ENCODE results near the gene PRKACB.
A peak's percentile ranks its signal among the peaks of the same experiment; 100 is the strongest.

Gene PRKACB

DNA sequence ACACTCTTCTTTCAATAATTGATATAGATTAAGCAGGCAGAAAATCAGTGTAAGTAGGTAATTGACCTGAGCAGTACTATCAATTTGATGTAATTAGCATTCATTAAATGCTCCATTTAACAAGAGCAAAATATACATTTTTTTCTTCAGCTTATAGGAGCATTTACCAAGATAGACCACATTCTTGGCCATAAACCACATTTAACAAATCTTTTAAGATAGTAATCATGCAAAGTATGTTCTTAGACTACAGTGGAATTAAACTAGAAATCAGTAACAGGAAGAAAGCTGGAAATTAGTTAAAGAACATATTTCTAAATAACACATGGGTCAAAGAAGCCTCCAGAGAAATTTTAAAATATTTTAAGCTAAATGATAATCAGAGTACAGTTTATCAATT lies 8.7 kb upstream of the PRKACB start:
- Histone ChIP-seq H3F3A (ENCODE audit: insufficient read depth, low read length) (no peaks in the 10 kb centered on the region), H3K9ac (ENCODE audit: low read length) (no peak overlapping the region), H3K4me1 (ENCODE audit: low read length) (0 out of 2 replicates have a peak, but pooled peaks cover 5% of the 10 kb centered on the region), H3K4me2 (ENCODE audit: low read depth, low read length) (no peak overlapping the region), H3K9me3 (replicated peaks; ENCODE audit: insufficient read depth, low read length) (no peaks in the 10 kb centered on the region), H3K27ac (ENCODE audit: low read length) (no peak overlapping the region), H3K79me2 (ENCODE audit: low read length) (no peaks in the 10 kb centered on the region), H4K20me1 (ENCODE audit: insufficient read depth, low read length) (no peaks in the 10 kb centered on the region), H3K4me3 (ENCODE audit: low read length) (no peak overlapping the region), H3K36me3 (replicated peaks; ENCODE audit: insufficient read depth, low read length) (no peaks in the 10 kb centered on the region), H3K9me2 (replicated peaks; ENCODE audit: insufficient read depth, low read length) (no peaks in the 10 kb centered on the region), H2AFZ (ENCODE audit: low read length) (no peak overlapping the region), H3K27me3 (replicated peaks; ENCODE audit: insufficient read depth, low read length) (no peaks in the 10 kb centered on the region)
- no peak for TF ChIP-seq EZH2phosphoT487 (IDR thresholded peaks at IDR 0.05; ENCODE audit: low read length)
- no peak for TF ChIP-seq EZH2 (optimal IDR thresholded peaks at IDR 0.05; ENCODE audit: low read depth, low read length)
- no peak for DNase-seq

DNA sequence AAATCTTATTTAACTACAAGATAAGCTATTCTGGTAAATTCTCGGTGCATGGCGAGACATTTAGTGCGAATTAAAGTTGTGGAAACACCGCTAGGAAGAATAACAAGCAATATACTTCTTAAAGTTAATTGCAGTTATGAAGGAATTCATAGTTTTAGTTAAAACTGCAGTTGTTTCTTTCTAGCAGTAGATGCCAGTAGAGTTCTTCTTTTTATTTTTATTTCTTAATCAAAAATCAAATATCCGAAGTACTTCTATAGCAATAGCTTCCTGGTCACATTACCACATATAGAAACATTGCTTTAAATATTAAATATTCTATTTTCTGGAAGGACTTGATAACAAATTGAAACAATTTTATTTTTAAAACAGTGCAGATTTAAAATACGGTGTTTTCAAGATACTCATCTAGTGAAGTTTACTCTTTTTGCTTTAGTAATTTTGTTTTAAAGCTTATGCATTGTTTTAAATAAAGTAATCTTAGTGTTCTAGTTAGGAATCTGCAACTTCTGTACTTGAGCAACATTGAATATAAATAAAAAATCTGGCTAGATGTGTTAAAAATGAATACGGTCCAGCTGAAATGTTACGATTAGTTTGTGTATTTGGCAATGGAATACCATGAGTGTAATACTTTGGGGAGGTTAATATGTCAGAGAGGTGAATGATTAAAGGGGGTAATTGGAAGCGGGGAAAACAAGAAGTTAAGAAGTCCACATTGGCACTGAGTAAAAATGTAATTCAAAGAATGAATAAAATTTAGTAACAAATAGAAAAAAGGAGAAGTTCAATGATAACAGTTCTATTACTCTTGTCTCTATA lies 2.7 kb upstream of the PRKACB start:
- no peak overlapping the region for H3K4me3 ChIP-seq (ENCODE audit: low read length)
- no peak overlapping the region for H2AFZ ChIP-seq (ENCODE audit: low read length)
- H3K36me3 ChIP-seq (replicated peaks; ENCODE audit: insufficient read depth, low read length), result no peaks in the 10 kb centered on the region
- peaks cover 9% of the 10 kb centered on the region; the same call in 1 of the 2 replicates for H3F3A ChIP-seq (ENCODE audit: insufficient read depth, low read length)
- H3K9me3 ChIP-seq (replicated peaks; ENCODE audit: insufficient read depth, low read length), result no peaks in the 10 kb centered on the region
- no peaks in the 10 kb centered on the region for H3K27me3 ChIP-seq (replicated peaks; ENCODE audit: insufficient read depth, low read length)
- H3K9me2 ChIP-seq (replicated peaks; ENCODE audit: insufficient read depth, low read length), result no peaks in the 10 kb centered on the region
- H3K27ac ChIP-seq (ENCODE audit: low read length), result no peak overlapping the region
- TF ChIP-seq EZH2phosphoT487 (IDR thresholded peaks at IDR 0.05; ENCODE audit: low read length), result no peak
- TF ChIP-seq, protein P1, sequence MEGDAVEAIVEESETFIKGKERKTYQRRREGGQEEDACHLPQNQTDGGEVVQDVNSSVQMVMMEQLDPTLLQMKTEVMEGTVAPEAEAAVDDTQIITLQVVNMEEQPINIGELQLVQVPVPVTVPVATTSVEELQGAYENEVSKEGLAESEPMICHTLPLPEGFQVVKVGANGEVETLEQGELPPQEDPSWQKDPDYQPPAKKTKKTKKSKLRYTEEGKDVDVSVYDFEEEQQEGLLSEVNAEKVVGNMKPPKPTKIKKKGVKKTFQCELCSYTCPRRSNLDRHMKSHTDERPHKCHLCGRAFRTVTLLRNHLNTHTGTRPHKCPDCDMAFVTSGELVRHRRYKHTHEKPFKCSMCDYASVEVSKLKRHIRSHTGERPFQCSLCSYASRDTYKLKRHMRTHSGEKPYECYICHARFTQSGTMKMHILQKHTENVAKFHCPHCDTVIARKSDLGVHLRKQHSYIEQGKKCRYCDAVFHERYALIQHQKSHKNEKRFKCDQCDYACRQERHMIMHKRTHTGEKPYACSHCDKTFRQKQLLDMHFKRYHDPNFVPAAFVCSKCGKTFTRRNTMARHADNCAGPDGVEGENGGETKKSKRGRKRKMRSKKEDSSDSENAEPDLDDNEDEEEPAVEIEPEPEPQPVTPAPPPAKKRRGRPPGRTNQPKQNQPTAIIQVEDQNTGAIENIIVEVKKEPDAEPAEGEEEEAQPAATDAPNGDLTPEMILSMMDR (IDR thresholded peaks at IDR 0.05; ENCODE audit: low read length), result peak; percentile 28
- peaks cover 14% of the 10 kb centered on the region for H3K79me2 ChIP-seq (ENCODE audit: low read length)
- H3K9ac ChIP-seq (ENCODE audit: low read length), result no peak overlapping the region
- no peaks in the 10 kb centered on the region for H3K4me1 ChIP-seq (ENCODE audit: low read length)
- H3K4me2 ChIP-seq (ENCODE audit: low read depth, low read length), result no peak overlapping the region
- DNase-seq, result peak; percentile 9
- H4K20me1 ChIP-seq (ENCODE audit: insufficient read depth, low read length), result no peaks in the 10 kb centered on the region

DNA sequence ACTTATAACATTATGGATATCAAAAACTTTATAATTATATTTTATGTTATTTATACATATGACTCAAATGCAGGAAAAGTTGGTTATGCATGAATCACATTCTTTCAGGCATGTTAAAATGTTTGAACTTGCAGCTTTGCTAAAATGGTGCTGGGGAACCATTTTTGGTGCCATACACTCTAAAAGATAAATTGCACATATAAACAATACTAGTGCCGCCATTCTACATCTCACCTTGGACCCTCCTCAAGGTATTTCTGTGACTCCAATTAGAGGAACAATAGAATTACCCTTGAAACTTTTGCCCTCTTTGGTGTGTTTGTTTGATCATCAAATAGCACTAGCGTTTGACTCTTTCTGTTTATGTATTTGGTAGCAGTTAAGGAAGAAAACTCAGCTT lies 997 bp downstream of the PRKACB start:
- peak overlapping the region; percentile 48; the same call in 1 of the 2 replicates for H3K27ac ChIP-seq (ENCODE audit: low read length)
- peaks cover 9% of the 10 kb centered on the region; the same call in 1 of the 2 replicates for H3F3A ChIP-seq (ENCODE audit: insufficient read depth, low read length)
- no peaks in the 10 kb centered on the region for H3K9me2 ChIP-seq (replicated peaks; ENCODE audit: insufficient read depth, low read length)
- H3K4me3 ChIP-seq (ENCODE audit: low read length), result peak overlapping the region; percentile 61
- no peak for TF ChIP-seq EZH2 (optimal IDR thresholded peaks at IDR 0.05; ENCODE audit: low read depth, low read length)
- no peak for TF ChIP-seq EZH2phosphoT487 (IDR thresholded peaks at IDR 0.05; ENCODE audit: low read length)
- TF ChIP-seq, protein P1 (IDR thresholded peaks at IDR 0.05; ENCODE audit: low read length), result no peak
- H3K36me3 ChIP-seq (replicated peaks; ENCODE audit: insufficient read depth, low read length), result no peaks in the 10 kb centered on the region
- H3K27me3 ChIP-seq (replicated peaks; ENCODE audit: insufficient read depth, low read length), result no peaks in the 10 kb centered on the region
- H3K9me3 ChIP-seq (replicated peaks; ENCODE audit: insufficient read depth, low read length), result no peaks in the 10 kb centered on the region
- DNase-seq, result peak; percentile 21
- peak overlapping the region; percentile 59 for H3K4me2 ChIP-seq (ENCODE audit: low read depth, low read length)
- H4K20me1 ChIP-seq (ENCODE audit: insufficient read depth, low read length), result no peaks in the 10 kb centered on the region
- H3K9ac ChIP-seq (ENCODE audit: low read length), result peak overlapping the region; percentile 44; the same call in 1 of the 2 replicates
- no peaks in the 10 kb centered on the region for H3K4me1 ChIP-seq (ENCODE audit: low read length)
- H3K79me2 ChIP-seq (ENCODE audit: low read length), result peaks cover 41% of the 10 kb centered on the region
- 0 out of 2 replicates have a peak overlapping the region, but pooled peaks have one; percentile 31 for H2AFZ ChIP-seq (ENCODE audit: low read length)
